ENCODE measurements around the gene SMAD7. TPM values are rescaled to one million over a fixed set of nuclear protein-coding genes. Genes with fewer than 3 reads are reported as not detected.

SMAD7 gene
- total and polyA plus RNA-seq, 2 experiments from 2014 or later, result 11.8 to 29.8 TPM

- TF ChIP-seq, protein P1, sequence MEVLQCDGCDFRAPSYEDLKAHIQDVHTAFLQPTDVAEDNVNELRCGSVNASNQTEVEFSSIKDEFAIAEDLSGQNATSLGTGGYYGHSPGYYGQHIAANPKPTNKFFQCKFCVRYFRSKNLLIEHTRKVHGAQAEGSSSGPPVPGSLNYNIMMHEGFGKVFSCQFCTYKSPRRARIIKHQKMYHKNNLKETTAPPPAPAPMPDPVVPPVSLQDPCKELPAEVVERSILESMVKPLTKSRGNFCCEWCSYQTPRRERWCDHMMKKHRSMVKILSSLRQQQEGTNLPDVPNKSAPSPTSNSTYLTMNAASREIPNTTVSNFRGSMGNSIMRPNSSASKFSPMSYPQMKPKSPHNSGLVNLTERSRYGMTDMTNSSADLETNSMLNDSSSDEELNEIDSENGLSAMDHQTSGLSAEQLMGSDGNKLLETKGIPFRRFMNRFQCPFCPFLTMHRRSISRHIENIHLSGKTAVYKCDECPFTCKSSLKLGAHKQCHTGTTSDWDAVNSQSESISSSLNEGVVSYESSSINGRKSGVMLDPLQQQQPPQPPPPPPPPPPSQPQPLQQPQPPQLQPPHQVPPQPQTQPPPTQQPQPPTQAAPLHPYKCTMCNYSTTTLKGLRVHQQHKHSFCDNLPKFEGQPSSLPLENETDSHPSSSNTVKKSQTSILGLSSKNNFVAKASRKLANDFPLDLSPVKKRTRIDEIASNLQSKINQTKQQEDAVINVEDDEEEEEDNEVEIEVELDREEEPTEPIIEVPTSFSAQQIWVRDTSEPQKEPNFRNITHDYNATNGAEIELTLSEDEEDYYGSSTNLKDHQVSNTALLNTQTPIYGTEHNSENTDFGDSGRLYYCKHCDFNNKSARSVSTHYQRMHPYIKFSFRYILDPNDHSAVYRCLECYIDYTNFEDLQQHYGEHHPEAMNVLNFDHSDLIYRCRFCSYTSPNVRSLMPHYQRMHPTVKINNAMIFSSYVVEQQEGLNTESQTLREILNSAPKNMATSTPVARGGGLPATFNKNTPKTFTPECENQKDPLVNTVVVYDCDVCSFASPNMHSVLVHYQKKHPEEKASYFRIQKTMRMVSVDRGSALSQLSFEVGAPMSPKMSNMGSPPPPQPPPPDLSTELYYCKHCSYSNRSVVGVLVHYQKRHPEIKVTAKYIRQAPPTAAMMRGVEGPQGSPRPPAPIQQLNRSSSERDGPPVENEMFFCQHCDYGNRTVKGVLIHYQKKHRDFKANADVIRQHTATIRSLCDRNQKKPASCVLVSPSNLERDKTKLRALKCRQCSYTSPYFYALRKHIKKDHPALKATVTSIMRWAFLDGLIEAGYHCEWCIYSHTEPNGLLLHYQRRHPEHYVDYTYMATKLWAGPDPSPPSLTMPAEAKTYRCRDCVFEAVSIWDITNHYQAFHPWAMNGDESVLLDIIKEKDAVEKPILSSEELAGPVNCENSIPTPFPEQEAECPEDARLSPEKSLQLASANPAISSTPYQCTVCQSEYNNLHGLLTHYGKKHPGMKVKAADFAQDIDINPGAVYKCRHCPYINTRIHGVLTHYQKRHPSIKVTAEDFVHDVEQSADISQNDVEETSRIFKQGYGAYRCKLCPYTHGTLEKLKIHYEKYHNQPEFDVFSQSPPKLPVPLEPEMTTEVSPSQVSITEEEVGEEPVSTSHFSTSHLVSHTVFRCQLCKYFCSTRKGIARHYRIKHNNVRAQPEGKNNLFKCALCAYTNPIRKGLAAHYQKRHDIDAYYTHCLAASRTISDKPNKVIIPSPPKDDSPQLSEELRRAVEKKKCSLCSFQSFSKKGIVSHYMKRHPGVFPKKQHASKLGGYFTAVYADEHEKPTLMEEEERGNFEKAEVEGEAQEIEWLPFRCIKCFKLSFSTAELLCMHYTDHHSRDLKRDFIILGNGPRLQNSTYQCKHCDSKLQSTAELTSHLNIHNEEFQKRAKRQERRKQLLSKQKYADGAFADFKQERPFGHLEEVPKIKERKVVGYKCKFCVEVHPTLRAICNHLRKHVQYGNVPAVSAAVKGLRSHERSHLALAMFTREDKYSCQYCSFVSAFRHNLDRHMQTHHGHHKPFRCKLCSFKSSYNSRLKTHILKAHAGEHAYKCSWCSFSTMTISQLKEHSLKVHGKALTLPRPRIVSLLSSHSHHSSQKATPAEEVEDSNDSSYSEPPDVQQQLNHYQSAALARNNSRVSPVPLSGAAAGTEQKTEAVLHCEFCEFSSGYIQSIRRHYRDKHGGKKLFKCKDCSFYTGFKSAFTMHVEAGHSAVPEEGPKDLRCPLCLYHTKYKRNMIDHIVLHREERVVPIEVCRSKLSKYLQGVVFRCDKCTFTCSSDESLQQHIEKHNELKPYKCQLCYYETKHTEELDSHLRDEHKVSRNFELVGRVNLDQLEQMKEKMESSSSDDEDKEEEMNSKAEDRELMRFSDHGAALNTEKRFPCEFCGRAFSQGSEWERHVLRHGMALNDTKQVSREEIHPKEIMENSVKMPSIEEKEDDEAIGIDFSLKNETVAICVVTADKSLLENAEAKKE (CRISPR knock-in tag; IDR thresholded peaks at IDR 0.05), result no peak
- TF ChIP-seq CTCF (conservative IDR thresholded peaks at IDR 0.05; ENCODE audit: low read depth in 2 of 2) (no peak), CREB1 (CRISPR knock-in tag; IDR thresholded peaks at IDR 0.05; ENCODE audit: low read depth) (no peak), STAT1 (IDR thresholded peaks at IDR 0.05; ENCODE audit: unreplicated experiment) (no peak), POLR2AphosphoS5 (IDR thresholded peaks at IDR 0.05; ENCODE audit: low read depth) (no peak), ZNF114 (CRISPR knock-in tag; IDR thresholded peaks at IDR 0.05) (no peak)
These were observed 6.8 kb downstream of the SMAD7 start (continued) for GRCh38 chr18:48943736-48944527.

DNA sequence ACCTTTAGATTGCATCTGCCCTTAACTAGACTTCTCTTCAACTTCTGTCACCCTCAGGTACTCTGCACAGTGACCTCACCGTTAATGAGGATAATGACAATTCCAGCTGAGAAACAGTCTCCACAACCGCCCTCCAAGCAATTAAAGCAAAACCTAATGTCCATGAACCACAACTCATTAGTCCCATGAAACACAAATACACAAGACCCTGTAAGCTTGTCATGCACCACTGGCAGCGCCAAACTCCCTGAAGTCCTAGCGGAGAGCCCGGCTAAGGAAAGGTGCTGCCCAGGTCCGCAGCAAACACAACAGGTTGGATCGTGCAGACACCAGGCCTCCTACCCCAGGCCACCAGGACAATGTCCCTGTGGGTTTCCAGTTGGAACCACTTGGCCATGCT lies 7.4 kb downstream of the SMAD7 start:
- H3K27me3 Mint-ChIP-seq (ENCODE audit: insufficient read depth, low read depth, poor library complexity), result peaks cover 17% of the 10 kb centered on the region
- H3K9me3 Mint-ChIP-seq, result no peaks in the 10 kb centered on the region
- Histone ChIP-seq H3K27ac (ENCODE audit: low read depth) (no peak overlapping the region), H3F3A (replicated peaks; ENCODE audit: low read depth) (peaks cover 24% of the 10 kb centered on the region; the same call in 1 of the 2 replicates), H3K9me2 (ENCODE audit: insufficient read depth) (no peaks in the 10 kb centered on the region), H4K20me1 (replicated peaks; ENCODE audit: insufficient read depth) (peaks cover 88% of the 10 kb centered on the region), H3K4me1 (ENCODE audit: insufficient read depth) (peaks cover 95% of the 10 kb centered on the region), H2AFZ (no peak overlapping the region), H3K79me2 (replicated peaks; ENCODE audit: insufficient read depth) (peaks cover 100% of the 10 kb centered on the region), H3K36me3 (ENCODE audit: insufficient read depth) (peaks cover 1% of the 10 kb centered on the region; the same call in 1 of the 2 replicates), H3K4me2 (peak overlapping the region; percentile 77), H3K27me3 (ENCODE audit: insufficient read depth) (no peaks in the 10 kb centered on the region), H3K4me3 (no peak overlapping the region)
- ATAC-seq (no peak), DNase-seq (ENCODE audit: low spot score) (no peak)
- H3K36me3 Mint-ChIP-seq (ENCODE audit: low read depth), result peaks cover 84% of the 10 kb centered on the region
- H3K27ac Mint-ChIP-seq, result no peak overlapping the region
- TF ChIP-seq CREB1 (CRISPR knock-in tag; IDR thresholded peaks at IDR 0.05; ENCODE audit: low read depth) (no peak), ETS1 (IDR thresholded peaks at IDR 0.05) (no peak), POLR2AphosphoS5 (IDR thresholded peaks at IDR 0.05; ENCODE audit: low read depth) (no peak), ZNF114 (CRISPR knock-in tag; IDR thresholded peaks at IDR 0.05) (no peak), ZNF331 (CRISPR knock-in tag; IDR thresholded peaks at IDR 0.05; ENCODE audit: low read depth) (no peak)
- peaks cover 99% of the 10 kb centered on the region for H3K4me1 Mint-ChIP-seq
- H3K4me3 Mint-ChIP-seq, result peak overlapping the region; percentile 11; the same call in 1 of the 3 replicates
